Kidney (tissue), 14 donors: Measurements from ENCODE around the gene PIK3R1. TPM values are rescaled to one million over a fixed set of nuclear protein-coding genes. Genes with fewer than 3 reads are reported as not detected.

Experiments used
- DNase-seq, 5 donors: peaks; one replicate each; pipeline ENCODE4 v3.0.0-alpha.2; 2013 to 2020
- FAIRE-seq: peaks from 2 replicates; lab custom pipeline; 2012; peaks lifted over from hg19 to GRCh38; lab: Jason Lieb, UNC
- H3K27ac ChIP-seq, 2 donors: one replicate each; pipeline ENCODE4 v1.7.0; 2013; ENCODE audit warnings: low read depth in 2 of 2, low read length in 2 of 2, inconsistent platforms in 1 of 2
- H3K27me3 ChIP-seq: one replicate; pipeline ENCODE4 v1.7.1; 2013; ENCODE audit warnings: low read length, inconsistent platforms; ENCODE audit not compliant: control insufficient read depth, insufficient read depth
- H3K36me3 ChIP-seq, 3 donors: one replicate each; pipeline versions ENCODE4 v1.7.0 to v1.7.1; 2013; ENCODE audit warnings: low read length in 3 of 3, control low read depth in 1 of 3, inconsistent platforms in 1 of 3; ENCODE audit not compliant: insufficient read depth in 3 of 3, control insufficient read depth in 2 of 3
- H3K4me1 ChIP-seq, 3 donors: one replicate each; pipeline versions ENCODE4 v1.7.0 to v1.7.1; 2013; ENCODE audit warnings: low read length in 3 of 3, inconsistent platforms in 1 of 3, low read depth in 1 of 3; ENCODE audit not compliant: control insufficient read depth in 2 of 3, insufficient read depth in 2 of 3
- H3K4me3 ChIP-seq, 3 donors: one replicate each; pipeline versions ENCODE4 v1.7.0 to v1.8.1; 2013; ENCODE audit warnings: low read length in 3 of 3, control low read depth in 1 of 3, inconsistent platforms in 1 of 3
- H3K9ac ChIP-seq, 3 donors: one replicate each; pipeline versions ENCODE4 v1.7.0 to v1.7.1; 2013; ENCODE audit warnings: low read length in 3 of 3, control low read depth in 1 of 3, inconsistent platforms in 1 of 3
- H3K9me3 ChIP-seq, 3 donors: one replicate each; pipeline versions ENCODE4 v1.7.0 to v1.7.1; 2013; ENCODE audit warnings: low read length in 3 of 3, control low read depth in 1 of 3, inconsistent platforms in 1 of 3; ENCODE audit not compliant: control insufficient read depth in 2 of 3, insufficient read depth in 1 of 3
- intact Hi-C: fragments of 100-400 bp; cut with DNase I; formaldehyde crosslinking; loops from one replicate; pipeline ENCODE4 v1.11.1; 2022
- polyA plus RNA-seq: library from polyadenylated mRNA; stranded (reverse); fragments of 350-450 nt; fragmentation: Illumina TruSeq; extraction: RNeasy Lipid Tissue Mini Kit (QIAGEN cat#74804); gene quantifications from one replicate; pipeline ENCODE4 v1.2.3, GENCODE V29; 2014; ENCODE audit warnings: low read depth, low replicate concordance; ENCODE audit not compliant: insufficient read depth
- total RNA-seq: library from RNA; stranded (reverse); fragmentation: NEBNext Ultra II Directional; extraction: Animal tissue kit (Norgen Biotek cat#: 25700); gene quantifications from one replicate; pipeline ENCODE4 v1.2.1, GENCODE V29; 2021
- TF ChIP-seq, protein P1 (sequence below): IDR thresholded peaks from 3 replicates; pipeline ENCODE4 v1.5.1; 2012; ENCODE audit warnings: mild to moderate bottlenecking, moderate library complexity, borderline replicate concordance; ENCODE audit not compliant: insufficient read depth; ENCODE audit errors: extremely low read depth
- donor health status: control.
- donor health status: control.
- donor health status: control.
- donor health status: control.
- donor health status: control.
- donor health status: DM: yes; HTN: yes; CAD: no.
- donor health status: Normal renal cell carcinoma (clear cell type).

PIK3R1 gene
- total and polyA plus RNA-seq, 2 donors from 2014 or later: 26.6 to 138 TPM

DNA sequence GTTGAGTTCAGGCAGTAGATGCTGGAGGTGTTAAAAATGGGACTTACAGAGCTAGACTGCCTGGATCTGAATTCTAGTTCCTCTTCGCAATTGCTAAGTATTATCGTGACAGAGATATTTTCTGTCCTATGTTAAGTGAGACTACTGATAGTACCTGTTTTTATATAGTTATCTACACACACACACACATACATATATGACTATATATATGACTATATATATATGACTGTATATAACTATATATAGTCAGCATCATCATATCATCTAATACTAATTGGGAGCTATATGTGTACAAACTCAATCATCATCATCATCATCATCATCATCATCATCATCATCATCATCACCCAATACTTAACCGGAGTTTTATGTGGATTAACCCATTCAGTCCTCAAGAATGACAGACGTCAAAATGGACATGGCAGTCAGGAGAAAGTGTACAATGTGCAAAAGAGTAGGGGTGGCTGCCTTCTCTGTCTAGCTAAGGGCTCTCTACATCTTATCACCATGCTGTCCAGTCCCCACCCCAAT is 7.3 kb downstream of the PIK3R1 start:
- Histone ChIP-seq H3K36me3 (peaks cover 0 to 8% (median 4%) of the 10 kb centered on the region in 3 donors), H3K27me3 (no peaks in the 10 kb centered on the region), H3K4me3 (no peak overlapping the region), H3K9me3 (peaks cover 0 to 4% (median 0%) of the 10 kb centered on the region in 3 donors), H3K9ac (no peak overlapping the region), H3K27ac (no peak overlapping the region), H3K4me1 (peaks cover 0 to 23% (median 17%) of the 10 kb centered on the region in 3 donors)
- TF ChIP-seq, protein P1, sequence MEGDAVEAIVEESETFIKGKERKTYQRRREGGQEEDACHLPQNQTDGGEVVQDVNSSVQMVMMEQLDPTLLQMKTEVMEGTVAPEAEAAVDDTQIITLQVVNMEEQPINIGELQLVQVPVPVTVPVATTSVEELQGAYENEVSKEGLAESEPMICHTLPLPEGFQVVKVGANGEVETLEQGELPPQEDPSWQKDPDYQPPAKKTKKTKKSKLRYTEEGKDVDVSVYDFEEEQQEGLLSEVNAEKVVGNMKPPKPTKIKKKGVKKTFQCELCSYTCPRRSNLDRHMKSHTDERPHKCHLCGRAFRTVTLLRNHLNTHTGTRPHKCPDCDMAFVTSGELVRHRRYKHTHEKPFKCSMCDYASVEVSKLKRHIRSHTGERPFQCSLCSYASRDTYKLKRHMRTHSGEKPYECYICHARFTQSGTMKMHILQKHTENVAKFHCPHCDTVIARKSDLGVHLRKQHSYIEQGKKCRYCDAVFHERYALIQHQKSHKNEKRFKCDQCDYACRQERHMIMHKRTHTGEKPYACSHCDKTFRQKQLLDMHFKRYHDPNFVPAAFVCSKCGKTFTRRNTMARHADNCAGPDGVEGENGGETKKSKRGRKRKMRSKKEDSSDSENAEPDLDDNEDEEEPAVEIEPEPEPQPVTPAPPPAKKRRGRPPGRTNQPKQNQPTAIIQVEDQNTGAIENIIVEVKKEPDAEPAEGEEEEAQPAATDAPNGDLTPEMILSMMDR: no peak
- DNase-seq (no peak), FAIRE-seq (no peak)
- intact Hi-C loops: no loop called here

DNA sequence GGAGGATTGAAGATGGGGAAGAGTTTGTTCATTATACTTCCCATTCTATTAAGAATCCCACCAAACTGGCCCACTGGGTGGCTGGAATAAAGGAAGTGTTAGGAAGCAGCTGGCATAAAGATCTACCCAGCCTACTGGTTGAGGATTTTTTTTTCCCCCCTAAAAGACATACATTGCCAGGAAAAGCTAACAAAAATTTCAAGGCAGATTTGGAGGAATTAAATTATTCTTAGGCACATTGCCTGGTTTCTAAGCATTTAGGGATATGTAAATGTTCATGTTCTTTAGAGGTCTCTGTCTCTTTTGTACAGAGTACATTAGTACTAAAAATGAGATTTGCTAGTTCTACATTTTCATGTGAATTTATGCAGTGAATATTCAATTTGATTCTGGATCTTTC is 8.3 kb downstream of the PIK3R1 start:
- TF ChIP-seq, protein P1: no peak
- Histone ChIP-seq H3K9ac (no peak overlapping the region), H3K4me1 (peaks cover 0 to 25% (median 17%) of the 10 kb centered on the region in 3 donors), H3K9me3 (peaks cover 0 to 4% (median 0%) of the 10 kb centered on the region in 3 donors), H3K4me3 (no peak overlapping the region), H3K27ac (no peak overlapping the region), H3K36me3 (peaks cover 0 to 10% (median 6%) of the 10 kb centered on the region in 3 donors), H3K27me3 (no peaks in the 10 kb centered on the region)
- FAIRE-seq (no peak), DNase-seq (no peak)
- intact Hi-C loops: no loop called here

DNA sequence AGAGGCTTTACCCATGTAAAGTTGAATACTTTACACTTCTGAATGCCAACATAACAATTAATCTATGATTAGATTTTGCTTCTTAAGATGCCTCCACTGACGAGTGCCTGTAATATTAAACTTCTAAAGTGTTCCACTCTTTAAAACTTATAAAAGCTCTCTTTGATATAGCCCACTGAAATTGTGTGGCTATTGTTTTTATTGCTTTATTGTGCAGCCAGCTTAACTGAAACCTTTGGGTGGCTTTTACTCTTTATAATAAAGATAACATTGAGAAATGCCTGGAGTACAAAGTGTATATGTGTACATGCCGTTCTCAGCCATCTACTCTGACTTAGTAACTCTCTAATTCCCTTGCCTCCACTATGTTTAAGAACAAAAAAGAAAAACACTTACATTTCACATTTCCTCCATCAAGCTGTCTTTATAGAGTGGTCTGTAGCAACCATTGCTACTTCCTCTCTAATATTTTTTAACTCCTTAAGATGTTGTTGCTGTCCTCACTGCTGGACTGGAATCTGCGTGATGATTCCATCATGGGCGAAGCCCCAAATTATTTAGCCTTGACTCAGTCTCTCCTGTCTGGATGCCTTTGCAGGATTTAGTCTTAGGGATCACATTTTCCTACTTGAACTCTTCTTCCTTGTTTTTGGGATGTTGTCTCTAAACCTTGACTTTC is 9.1 kb downstream of the PIK3R1 start:
- H3K27ac ChIP-seq: no peak overlapping the region
- no peak for FAIRE-seq
- H3K27me3 ChIP-seq: no peaks in the 10 kb centered on the region
- peaks cover 0 to 4% (median 0%) of the 10 kb centered on the region in 3 donors for H3K9me3 ChIP-seq
- H3K36me3 ChIP-seq: peaks cover 0 to 10% (median 6%) of the 10 kb centered on the region in 3 donors
- H3K9ac ChIP-seq: no peak overlapping the region
- intact Hi-C loops: no loop called here
- peaks cover 0 to 28% (median 16%) of the 10 kb centered on the region in 3 donors for H3K4me1 ChIP-seq
- TF ChIP-seq, protein P1: no peak
- no peak overlapping the region for H3K4me3 ChIP-seq
- no peak for DNase-seq
